ENCODE measurements around the gene PRDM16. TPM values are rescaled to one million over a fixed set of nuclear protein-coding genes. Genes with fewer than 3 reads are reported as not detected.

The PRDM16 gene
- polyA plus RNA-seq, 1 of the 3 experiments (the other 2 are of a cell fraction): not detected

- H2AFZ ChIP-seq (ENCODE audit: low read depth): no peak overlapping the region
Measured at GRCh38 chr1:3125546-3126368, 56.8 kb downstream of the PRDM16 start.

More at GRCh38 chr1:3125546-3126368, 56.8 kb downstream of the PRDM16 start:
- no peak overlapping the region for H3K4me2 ChIP-seq
- TF ChIP-seq IRF3 (IDR thresholded peaks at IDR 0.05; ENCODE audit: low read depth, low read length): no peak
- TF ChIP-seq REST (IDR thresholded peaks at IDR 0.05; ENCODE audit: low read depth, low read length): no peak
- TF ChIP-seq MEF2A (IDR thresholded peaks at IDR 0.05; ENCODE audit: borderline replicate concordance, low read depth): no peak
- no peak for TF ChIP-seq YY1 (IDR thresholded peaks at IDR 0.05; ENCODE audit: low read depth)
- TF ChIP-seq MXI1 (IDR thresholded peaks at IDR 0.05; ENCODE audit: low read depth, low read length): no peak
- no peak for TF ChIP-seq NRF1 (IDR thresholded peaks at IDR 0.05; ENCODE audit: low read depth, low read length)
- TF ChIP-seq RXRA (IDR thresholded peaks at IDR 0.05; ENCODE audit: borderline replicate concordance, low read depth): no peak
- no peak for TF ChIP-seq TAF1 (IDR thresholded peaks at IDR 0.05; ENCODE audit: borderline replicate concordance, low read depth, low read length)
- TF ChIP-seq SMC3 (IDR thresholded peaks at IDR 0.05; ENCODE audit: low read depth, low read length): no peak
- TF ChIP-seq NFIC (IDR thresholded peaks at IDR 0.05; ENCODE audit: borderline replicate concordance): no peak
- no peak for TF ChIP-seq EP300 (IDR thresholded peaks at IDR 0.05; ENCODE audit: borderline replicate concordance in 1 of 2, low read depth in 1 of 2, low read length in 1 of 2)
- TF ChIP-seq FOXJ3 (CRISPR knock-in tag; IDR thresholded peaks at IDR 0.05): no peak
- no peak for TF ChIP-seq PBX3 (IDR thresholded peaks at IDR 0.05)
- no peak for TF ChIP-seq GABPA (IDR thresholded peaks at IDR 0.05; ENCODE audit: low read depth)
- TF ChIP-seq RAD21 (IDR thresholded peaks at IDR 0.05; ENCODE audit: low read length): no peak
- TF ChIP-seq JUND (IDR thresholded peaks at IDR 0.05): no peak
- TF ChIP-seq TEAD4 (IDR thresholded peaks at IDR 0.05; ENCODE audit: borderline replicate concordance, insufficient read depth): no peak
- no peak for TF ChIP-seq CTCF (IDR thresholded peaks at IDR 0.05)
- CTCF ChIA-PET: no interaction called here
- H3K36me3 ChIP-seq (replicated peaks in 1 of 2; ENCODE audit: control insufficient read depth in 1 of 2, insufficient read depth in 2 of 2, low read length in 1 of 2): no peaks in the 10 kb centered on the region
- H3K27me3 ChIP-seq (ENCODE audit: insufficient read depth): no peaks in the 10 kb centered on the region
- POLR2A ChIA-PET: no interaction called here
- H4K20me1 ChIP-seq (ENCODE audit: insufficient read depth): no peaks in the 10 kb centered on the region
- DNase-seq: no peak
- H3K4me1 ChIP-seq (ENCODE audit: control insufficient read depth in 1 of 2, insufficient read depth in 2 of 2, low read depth in 1 of 2, low read length in 1 of 2): no peaks in the 10 kb centered on the region
- no peaks in the 10 kb centered on the region for H3F3A ChIP-seq (replicated peaks; ENCODE audit: insufficient read depth)
- no peaks in the 10 kb centered on the region for H3K79me2 ChIP-seq (ENCODE audit: insufficient read depth)
- H3K27ac ChIP-seq (ENCODE audit: low read depth in 2 of 2, low read length in 1 of 2): no peak overlapping the region
- H3K4me3 ChIP-seq (ENCODE audit: low read depth in 2 of 2, low read length in 1 of 2): no peak overlapping the region
- no peaks in the 10 kb centered on the region for H3K9me3 ChIP-seq
- WGBS (ENCODE audit: low lambda C conversion rate): 70% methylated on average over 32 of the region's 47 CpGs
- H3K9me2 ChIP-seq: no peaks in the 10 kb centered on the region
- H3K9ac ChIP-seq: no peak overlapping the region

Measured in SK-N-SH (cell line).